CD4-positive, alpha-beta T cell treated with Interferon alpha-2 for 1 hour (primary cell): Measurements from ENCODE around the gene NOTCH3.

ENCODE experiments used
- DNase-seq, 2 donors: peaks; one replicate each; pipeline ENCODE4 v3.0.0-alpha.2; 2020 to 2022

NOTCH3 gene

DNA sequence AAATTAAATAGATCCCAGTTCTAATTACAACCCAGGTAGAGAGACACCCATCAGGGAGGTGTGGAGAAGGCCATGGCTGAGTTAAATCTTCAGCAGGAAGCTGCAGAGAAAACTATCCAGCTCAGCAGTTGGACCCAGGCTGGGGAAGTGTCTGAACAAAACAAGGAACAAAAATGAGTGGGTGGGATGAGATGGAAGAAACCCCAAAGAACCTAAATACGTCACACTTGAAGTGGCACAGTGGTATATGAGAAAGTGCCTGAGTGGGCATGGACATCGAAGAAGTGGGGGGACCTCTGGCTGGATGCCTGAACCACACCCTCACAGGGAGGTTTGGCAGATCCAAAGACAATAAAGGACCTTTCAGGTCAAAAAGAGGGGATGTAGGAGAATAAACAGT, 35.0 kb upstream of the NOTCH3 start:
- no peak for DNase-seq

DNA sequence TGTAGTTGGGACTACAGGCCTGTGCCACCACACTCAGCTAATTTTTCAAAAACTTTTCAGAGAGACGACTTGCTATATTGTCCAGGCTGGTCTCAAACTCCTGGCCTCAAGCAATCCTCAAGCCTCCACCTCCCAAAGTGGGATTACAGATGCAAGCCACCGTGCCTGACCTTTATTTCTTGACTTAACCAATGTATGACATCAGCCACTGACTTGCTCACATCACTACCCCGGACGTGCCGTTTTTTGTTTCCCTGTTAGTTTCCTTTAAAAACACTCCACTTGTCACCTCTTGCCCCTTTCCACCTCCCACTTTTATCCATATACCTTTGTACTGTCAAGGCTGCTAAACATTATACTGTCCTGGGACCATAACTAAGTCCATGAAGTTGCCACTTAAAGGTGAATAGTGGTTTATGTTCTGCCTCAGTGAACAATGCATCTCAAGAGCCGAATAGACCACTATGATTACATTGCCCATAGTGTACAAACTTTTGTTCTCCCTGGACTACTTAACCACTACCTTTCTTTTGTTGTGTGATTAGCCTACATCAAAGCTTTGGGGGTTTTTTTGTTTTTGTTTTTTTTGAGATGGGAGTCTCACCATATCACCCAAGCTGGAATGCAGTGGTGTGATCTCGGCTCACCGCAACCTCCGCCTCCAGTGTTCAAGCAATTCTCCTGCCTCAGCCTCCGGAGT, 33.8 kb upstream of the NOTCH3 start:
- DNase-seq = no peak

DNA sequence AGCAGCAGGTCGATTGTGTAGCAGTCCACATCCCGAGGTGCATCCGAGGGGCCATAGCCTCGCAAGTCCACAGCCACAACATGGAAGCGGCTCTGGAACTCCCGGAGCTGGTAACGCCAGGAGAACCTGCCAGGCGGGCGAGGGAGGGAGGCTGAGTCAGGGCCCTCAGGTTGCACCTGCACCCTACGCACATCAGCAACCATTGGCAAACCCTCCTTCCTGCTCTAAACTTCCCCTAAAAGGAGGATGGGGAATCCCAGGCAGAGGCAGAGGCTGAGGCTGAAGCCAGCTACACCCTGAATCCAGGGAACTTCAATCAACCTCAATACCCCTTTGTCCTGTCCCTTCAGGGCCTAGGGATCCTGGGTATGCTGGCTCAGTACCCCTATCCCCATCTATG, 30.5 kb upstream of the NOTCH3 start:
- DNase-seq = no peak

- DNase-seq = no peak
These were observed 26.5 kb upstream of the NOTCH3 start for GRCh38 chr19:15227261-15227660.

- DNase-seq = no peak
These were observed 25.0 kb upstream of the NOTCH3 start for GRCh38 chr19:15225760-15226159.

- DNase-seq = no peak
These were observed 23.0 kb upstream of the NOTCH3 start for GRCh38 chr19:15223649-15224361.

DNA sequence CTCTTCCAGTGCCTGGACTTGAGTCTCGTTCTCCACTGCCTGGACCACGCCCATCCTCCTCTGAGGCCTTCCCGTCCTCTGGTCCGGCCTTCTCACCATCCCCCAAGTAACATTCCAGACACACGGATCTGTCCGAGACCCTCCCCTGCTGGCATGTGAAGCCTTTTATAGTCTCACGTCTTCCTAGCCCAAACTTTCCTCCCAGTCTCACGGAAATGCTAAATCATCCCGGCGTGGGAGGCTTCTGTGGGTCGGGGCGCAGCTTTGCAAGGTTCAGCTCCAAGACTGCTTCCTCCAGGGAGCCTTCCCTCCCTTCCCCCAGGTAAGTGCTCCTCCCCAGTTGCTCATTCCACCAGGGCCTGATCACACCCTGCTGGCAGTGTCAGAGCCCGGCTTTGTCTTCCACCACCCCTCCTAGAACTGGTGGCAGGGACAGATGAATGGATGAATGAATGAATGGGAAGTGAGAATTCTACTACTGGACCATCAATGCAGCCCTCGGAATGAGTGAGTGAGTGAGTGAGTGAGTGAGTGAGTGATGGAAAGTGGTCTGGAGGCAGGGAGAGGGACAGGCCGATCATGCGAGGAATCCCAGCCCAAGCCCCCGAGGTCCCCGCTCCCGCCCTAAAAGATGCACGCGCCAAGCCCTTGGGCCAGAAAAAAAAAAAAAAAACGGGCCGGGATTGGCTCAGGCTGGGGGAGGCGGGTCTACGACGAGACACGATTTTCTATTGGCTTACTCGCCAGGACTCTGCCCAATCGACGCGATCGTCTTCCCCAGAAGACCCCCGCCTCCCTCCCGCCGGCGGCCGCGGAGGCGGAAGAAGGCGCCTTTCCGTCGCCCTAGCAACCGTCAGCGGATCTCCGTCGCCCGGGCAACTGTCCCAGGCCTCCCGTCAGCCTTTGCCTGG, 22.2 kb upstream of the NOTCH3 start:
- DNase-seq = peak; percentile 83 to 85

- no peak for DNase-seq
These were observed 20.0 kb upstream of the NOTCH3 start for GRCh38 chr19:15220833-15221232.

DNA sequence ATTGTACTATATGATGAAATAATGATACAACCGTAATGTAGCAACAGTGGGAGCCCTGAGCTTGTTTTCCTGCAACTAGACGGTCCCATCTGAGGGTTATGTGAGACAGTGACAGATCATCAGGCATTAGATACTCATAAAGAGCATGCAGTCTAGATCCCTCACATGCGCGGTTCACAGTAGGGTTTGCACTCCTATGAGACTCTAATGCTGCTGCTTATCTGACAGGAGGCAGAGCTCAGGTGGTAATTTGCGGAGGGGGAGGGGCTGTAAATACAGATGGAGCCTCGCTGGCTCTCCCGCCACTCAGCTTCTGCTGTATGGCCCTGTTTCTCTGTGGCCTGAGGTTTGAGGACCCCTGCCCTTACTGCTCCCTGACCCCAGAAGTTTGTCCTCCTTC, 17.7 kb upstream of the NOTCH3 start:
- DNase-seq = no peak

GRCh38 chr19:15216363-15216762, 15.6 kb upstream of the NOTCH3 start:
- no peak for DNase-seq

- no peak for DNase-seq
These were observed 13.1 kb upstream of the NOTCH3 start for GRCh38 chr19:15213715-15214381.

- DNase-seq = no peak
These were observed 11.9 kb upstream of the NOTCH3 start for GRCh38 chr19:15212711-15213110.

GRCh38 chr19:15210323-15210781, 9.6 kb upstream of the NOTCH3 start:
- DNase-seq = peak in 1 of 2 donors; percentile 75

DNA sequence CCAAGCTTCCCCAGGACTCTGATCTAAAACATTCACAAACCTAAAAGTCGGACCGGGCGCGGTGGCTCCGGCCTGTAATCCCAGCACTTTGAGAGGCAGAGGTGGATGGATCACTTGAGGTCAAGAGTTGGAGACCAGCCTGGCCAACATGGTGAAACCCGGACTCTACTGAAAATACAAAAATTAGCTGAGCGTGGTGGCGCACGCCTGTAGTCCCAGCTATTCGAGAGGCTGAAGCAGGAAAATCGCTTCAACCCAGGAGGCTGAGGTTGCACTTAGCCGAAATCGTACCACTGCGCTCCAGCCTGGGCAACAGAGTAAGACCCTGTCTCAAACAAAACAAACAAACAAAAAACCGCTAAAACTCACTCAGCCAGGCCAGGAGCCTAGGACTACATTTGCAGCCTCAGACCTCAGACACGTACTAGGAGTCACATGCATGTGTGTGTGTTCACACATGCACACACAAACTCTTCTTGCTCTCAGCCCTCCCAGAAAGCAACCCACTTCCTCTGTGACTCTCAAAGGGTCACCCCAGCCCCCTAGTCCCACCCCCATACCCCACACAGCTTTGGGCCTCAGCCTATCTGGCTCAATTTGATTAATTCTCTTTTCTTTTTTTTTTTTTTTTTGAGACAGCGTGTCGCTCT, 704 bp upstream of the NOTCH3 start:
- DNase-seq = no peak

GRCh38 chr19:15199661-15200552, 888 bp downstream of the NOTCH3 start:
- DNase-seq = no peak

DNA sequence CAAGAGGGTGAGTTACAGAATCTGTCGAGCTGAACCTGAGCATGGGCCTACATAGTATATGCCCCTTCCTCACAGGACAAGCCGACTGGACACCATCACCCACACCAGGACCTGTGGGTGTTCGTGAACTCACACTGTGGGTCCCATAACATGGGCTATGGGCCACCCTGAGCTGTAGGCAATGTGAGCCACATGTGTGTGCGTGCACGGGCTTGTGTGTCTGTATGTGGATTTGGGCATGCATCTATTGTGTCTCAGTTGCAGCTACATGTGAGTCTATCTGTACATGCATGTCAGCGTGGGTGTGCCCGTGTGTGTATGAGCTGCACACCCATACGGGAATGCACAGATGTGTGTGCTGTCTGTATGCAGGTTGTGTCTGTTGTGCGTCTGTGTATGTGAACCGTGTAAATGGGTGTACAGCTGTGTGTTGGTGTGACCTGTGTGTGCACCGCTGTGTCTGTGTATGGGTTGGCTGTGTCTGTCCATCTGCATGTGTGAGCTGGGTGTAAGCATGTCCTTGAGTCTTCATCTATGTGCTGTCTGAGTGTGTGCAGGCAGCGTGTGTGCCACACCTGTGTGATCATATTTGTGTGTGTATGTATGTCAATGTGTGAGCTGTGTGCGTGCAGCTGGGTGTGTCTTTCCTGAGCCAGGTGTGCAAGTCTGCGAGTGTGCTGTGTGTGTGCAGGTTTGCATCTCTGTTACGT, 1.7 kb downstream of the NOTCH3 start:
- no peak for DNase-seq

DNA sequence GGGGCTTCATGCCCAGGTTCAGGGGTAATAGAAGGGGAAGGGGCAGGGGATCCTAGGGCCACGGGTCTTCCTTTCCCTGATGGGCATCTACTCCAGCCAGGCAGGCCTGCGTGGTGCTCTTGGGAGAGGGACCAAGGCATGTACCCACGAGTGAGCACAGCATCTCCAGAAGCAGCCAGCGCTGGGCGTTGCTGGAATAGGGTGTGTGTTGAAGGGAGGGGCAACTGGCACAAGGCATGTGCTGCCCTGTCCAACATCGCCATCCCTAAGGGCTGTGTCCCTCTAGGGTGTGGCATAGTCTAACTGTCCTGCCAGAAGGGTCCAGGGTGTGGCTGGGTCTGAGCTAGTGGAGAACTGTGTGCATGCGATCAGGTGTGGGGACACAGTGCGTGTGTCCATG, 2.9 kb downstream of the NOTCH3 start:
- DNase-seq = no peak

GRCh38 chr19:15197275-15197941, 3.4 kb downstream of the NOTCH3 start:
- DNase-seq = no peak

- no peak for DNase-seq
These were observed 4.3 kb downstream of the NOTCH3 start for GRCh38 chr19:15196360-15197005.
